OCI-LY7 (cell line): Measurements from ENCODE around the gene SPG7. TPM values are rescaled to one million over a fixed set of nuclear protein-coding genes. Genes with fewer than 3 reads are reported as not detected.

Experiments
- BruUV-seq: library from RNA; stranded (reverse); fragments of 400-500 nt; replicated peaks from 2 replicates; lab custom pipeline; 2021; lab: Mats Ljungman, UMichigan
- CTCF ChIA-PET: fragments of 300-600 bp; sonication (Branson Sonifier 250); formaldehyde crosslinking; loops from one replicate; lab custom pipeline; 2022; ENCODE audit warnings: antibody characterized with exemption; ENCODE audit not compliant: unreplicated experiment; lab: Charles Lee
- POLR2A ChIA-PET: fragments of 300-600 bp; sonication (Branson Sonifier 250); formaldehyde crosslinking; loops from one replicate; lab custom pipeline; 2022; ENCODE audit warnings: antibody characterized with exemption; lab: Charles Lee
- DNase-seq: peaks from one replicate; pipeline ENCODE4 v3.0.0-alpha.2; 2015; ENCODE audit warnings: low spot score
- H2AFZ ChIP-seq: fragments of 200-600 bp; sonication (generic), shearing (Covaris generic); 2 replicates; pipeline ENCODE4 v1.6.1; 2014; ENCODE audit warnings: mild to moderate bottlenecking, antibody characterized with exemption, low read length, moderate library complexity
- H3K27ac ChIP-seq: fragments of 200-600 bp; sonication (generic); 2 replicates; pipeline ENCODE4 v1.5.1; 2014; ENCODE audit warnings: mixed run types, low read depth, mild to moderate bottlenecking, moderate library complexity, low read length, inconsistent platforms; ENCODE audit not compliant: poor library complexity, severe bottlenecking
- H3K36me3 ChIP-seq: fragments of 200-600 bp; sonication (generic); 2 replicates; pipeline ENCODE4 v1.6.1; 2014; ENCODE audit warnings: mild to moderate bottlenecking, antibody characterized with exemption, low read length, moderate library complexity, mixed read lengths; ENCODE audit not compliant: insufficient read depth
- H3K4me1 ChIP-seq: fragments of 200-600 bp; sonication (generic); 2 replicates; pipeline ENCODE4 v1.5.1; 2014; ENCODE audit warnings: mild to moderate bottlenecking, low read length; ENCODE audit not compliant: insufficient read depth, poor library complexity, severe bottlenecking
- H3K4me2 ChIP-seq: fragments of 200-600 bp; sonication (generic); 2 replicates; pipeline ENCODE4 v1.6.1; 2014; ENCODE audit warnings: mild to moderate bottlenecking, low read length
- H3K4me3 ChIP-seq: fragments of 200-600 bp; sonication (generic); 2 replicates; pipeline ENCODE4 v1.5.1; 2014; ENCODE audit warnings: mild to moderate bottlenecking, low read depth, low read length; ENCODE audit not compliant: poor library complexity, severe bottlenecking
- H3K79me2 ChIP-seq: fragments of 200-600 bp; sonication (generic); 2 replicates; pipeline ENCODE4 v1.6.1; 2016; ENCODE audit warnings: low read depth, mild to moderate bottlenecking, low read length, moderate library complexity, mixed read lengths; ENCODE audit not compliant: insufficient read depth
- H3K9me2 ChIP-seq: fragments of 200-600 bp; sonication (generic); 2 replicates; pipeline ENCODE4 v1.6.1; 2016; ENCODE audit warnings: mild to moderate bottlenecking, low read length, mixed read lengths; ENCODE audit not compliant: insufficient read depth
- H3K9me3 ChIP-seq: fragments of 200-600 bp; sonication (generic); 2 replicates; pipeline ENCODE4 v1.6.1; 2014; ENCODE audit warnings: mild to moderate bottlenecking, mixed run types, low read length, mixed read lengths
- H4K20me1 ChIP-seq: fragments of 200-600 bp; sonication (generic); 2 replicates; pipeline ENCODE4 v1.6.1; 2014; ENCODE audit warnings: mild to moderate bottlenecking, antibody characterized with exemption, low read length, moderate library complexity, mixed read lengths; ENCODE audit not compliant: insufficient read depth
- EZH2phosphoT487 ChIP-seq: fragments of 200-600 bp; sonication (generic); IDR thresholded peaks from 2 replicates; pipeline ENCODE4 v1.6.1; 2018; ENCODE audit warnings: low read depth, borderline replicate concordance, mild to moderate bottlenecking, mixed run types, antibody characterized with exemption, low read length, moderate library complexity, mixed read lengths
- intact Hi-C: fragments of 100-400 bp; cut with micrococcal nuclease; formaldehyde crosslinking; loops from one replicate; pipeline ENCODE4 v1.10.0; 2022; ENCODE audit not compliant: unreplicated experiment
- total RNA-seq, 2 experiments: library from RNA; depleted of rRNA in 1 of 2; stranded (reverse); fragments of >200 nt in 1 of 2; shearing (Covaris generic) in 1 of 2; gene quantifications; 2 replicates each; pipeline ENCODE4 v1.2.3, GENCODE V29; 2014 to 2022
- TF ChIP-seq, protein P1 (sequence below): fragments of 200-600 bp; sonication (generic); conservative IDR thresholded peaks from 2 replicates; pipeline ENCODE4 v1.5.1; 2014; ENCODE audit warnings: mild to moderate bottlenecking, antibody characterized with exemption, low read length, moderate library complexity, mixed read lengths

SPG7 gene
- total RNA-seq, 2 experiments from 2014 or later, result 92.7 to 121 TPM

DNA sequence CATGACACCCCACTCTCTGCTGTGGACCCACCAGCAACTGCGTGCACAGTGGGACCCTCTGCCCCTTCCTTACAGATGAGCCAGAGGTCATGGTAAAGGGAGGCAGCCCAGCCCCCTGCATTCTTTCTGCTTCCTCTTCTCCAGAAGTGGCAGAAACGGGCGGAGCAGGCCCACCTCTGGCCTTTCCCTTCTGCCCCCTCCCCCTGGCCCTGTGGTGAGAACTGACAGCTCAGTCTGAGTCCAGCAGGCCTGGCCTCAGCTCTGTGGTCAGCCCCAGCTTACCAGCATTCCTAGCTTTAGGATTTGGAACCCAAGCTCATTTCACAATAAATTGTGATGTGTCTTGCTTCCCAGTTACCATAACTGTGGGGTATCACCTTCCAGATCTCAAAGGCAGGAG, 13.1 kb upstream of the SPG7 start:
- peaks cover 5% of the 10 kb centered on the region; the same call in 1 of the 2 replicates for H4K20me1 ChIP-seq
- H3K4me1 ChIP-seq, result peaks cover 13% of the 10 kb centered on the region
- no peak overlapping the region for H3K27ac ChIP-seq
- POLR2A ChIA-PET, result interaction anchor here (0.7 kb wide), 1 partner anchor 121 kb away, joined by 3 read pairs; no protein-coding TSS in a partner anchor
- H3K79me2 ChIP-seq, result peaks cover 16% of the 10 kb centered on the region; the same call in 1 of the 2 replicates
- BruUV-seq, result no TSS peak
- H2AFZ ChIP-seq, result no peak overlapping the region
- CTCF ChIA-PET, result no interaction called here
- no peaks in the 10 kb centered on the region for H3K9me2 ChIP-seq
- H3K4me2 ChIP-seq, result no peak overlapping the region
- TF ChIP-seq, protein P1, sequence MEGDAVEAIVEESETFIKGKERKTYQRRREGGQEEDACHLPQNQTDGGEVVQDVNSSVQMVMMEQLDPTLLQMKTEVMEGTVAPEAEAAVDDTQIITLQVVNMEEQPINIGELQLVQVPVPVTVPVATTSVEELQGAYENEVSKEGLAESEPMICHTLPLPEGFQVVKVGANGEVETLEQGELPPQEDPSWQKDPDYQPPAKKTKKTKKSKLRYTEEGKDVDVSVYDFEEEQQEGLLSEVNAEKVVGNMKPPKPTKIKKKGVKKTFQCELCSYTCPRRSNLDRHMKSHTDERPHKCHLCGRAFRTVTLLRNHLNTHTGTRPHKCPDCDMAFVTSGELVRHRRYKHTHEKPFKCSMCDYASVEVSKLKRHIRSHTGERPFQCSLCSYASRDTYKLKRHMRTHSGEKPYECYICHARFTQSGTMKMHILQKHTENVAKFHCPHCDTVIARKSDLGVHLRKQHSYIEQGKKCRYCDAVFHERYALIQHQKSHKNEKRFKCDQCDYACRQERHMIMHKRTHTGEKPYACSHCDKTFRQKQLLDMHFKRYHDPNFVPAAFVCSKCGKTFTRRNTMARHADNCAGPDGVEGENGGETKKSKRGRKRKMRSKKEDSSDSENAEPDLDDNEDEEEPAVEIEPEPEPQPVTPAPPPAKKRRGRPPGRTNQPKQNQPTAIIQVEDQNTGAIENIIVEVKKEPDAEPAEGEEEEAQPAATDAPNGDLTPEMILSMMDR, result no peak
- no peak for TF ChIP-seq EZH2phosphoT487
- H3K9me3 ChIP-seq, result no peaks in the 10 kb centered on the region
- no peak for DNase-seq
- intact Hi-C loops, result no loop called here
- no peaks in the 10 kb centered on the region for H3K36me3 ChIP-seq
- no peak overlapping the region for H3K4me3 ChIP-seq

DNA sequence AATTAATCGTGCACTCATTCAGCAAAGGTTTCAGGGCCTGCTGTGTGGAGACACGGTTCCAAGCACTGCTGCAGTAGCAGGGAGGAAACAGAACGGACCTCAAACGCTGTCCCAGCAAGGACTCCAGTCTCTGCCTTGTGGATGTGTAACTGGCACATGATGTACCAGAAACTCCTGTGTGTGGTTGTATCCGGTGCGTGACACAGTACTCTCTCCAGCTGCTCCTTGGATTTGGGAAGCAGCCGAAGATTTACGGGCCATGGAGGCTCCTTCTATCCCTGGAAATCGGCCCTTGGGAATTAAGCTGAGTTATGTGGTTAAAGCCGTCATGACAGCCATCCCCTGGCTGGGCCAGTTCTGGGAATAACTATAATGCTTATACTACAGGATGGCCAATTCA, 9.4 kb upstream of the SPG7 start:
- no peak overlapping the region for H3K4me2 ChIP-seq
- no peaks in the 10 kb centered on the region for H3K4me1 ChIP-seq
- TF ChIP-seq, protein P1, result no peak
- TF ChIP-seq EZH2phosphoT487, result no peak
- H3K9me3 ChIP-seq, result no peaks in the 10 kb centered on the region
- H3K9me2 ChIP-seq, result no peaks in the 10 kb centered on the region
- CTCF ChIA-PET, result interaction anchor here (0.6 kb wide), 1 partner anchor 8 kb away, joined by 5 read pairs; no protein-coding TSS in a partner anchor
- no peaks in the 10 kb centered on the region for H4K20me1 ChIP-seq
- no peaks in the 10 kb centered on the region for H3K79me2 ChIP-seq
- POLR2A ChIA-PET, result no interaction called here
- no peak overlapping the region for H3K27ac ChIP-seq
- no TSS peak for BruUV-seq
- intact Hi-C loops, result no loop called here
- no peaks in the 10 kb centered on the region for H3K36me3 ChIP-seq
- no peak for DNase-seq
- H2AFZ ChIP-seq, result no peak overlapping the region
- H3K4me3 ChIP-seq, result no peak overlapping the region

DNA sequence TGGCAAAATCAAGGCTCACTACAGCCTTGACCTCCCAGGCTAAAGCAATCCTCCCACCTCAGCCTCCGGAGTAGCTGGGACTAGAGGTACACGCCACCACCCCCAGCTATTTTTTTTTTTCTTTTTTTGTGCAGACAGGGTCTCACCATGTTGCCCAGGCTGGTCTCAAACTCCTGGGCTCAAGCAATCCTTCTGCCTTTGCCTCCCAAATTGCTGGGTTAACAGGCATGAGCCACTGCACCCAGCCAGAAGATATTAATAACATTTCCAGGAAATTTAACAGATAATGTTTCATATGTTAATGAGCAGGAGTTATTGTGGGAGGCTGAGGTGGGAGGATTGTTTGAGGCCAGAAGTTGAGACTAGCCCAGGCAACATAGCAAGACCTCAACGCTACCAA, 8.4 kb upstream of the SPG7 start:
- TF ChIP-seq, protein P1, result no peak
- no peak for TF ChIP-seq EZH2phosphoT487
- CTCF ChIA-PET, result no interaction called here
- H3K36me3 ChIP-seq, result no peaks in the 10 kb centered on the region
- no peaks in the 10 kb centered on the region for H3K9me2 ChIP-seq
- no TSS peak for BruUV-seq
- no peaks in the 10 kb centered on the region for H4K20me1 ChIP-seq
- H2AFZ ChIP-seq, result no peak overlapping the region
- no peak overlapping the region for H3K27ac ChIP-seq
- no peak overlapping the region for H3K4me3 ChIP-seq
- peaks cover 4% of the 10 kb centered on the region for H3K4me1 ChIP-seq
- intact Hi-C loops, result no loop called here
- POLR2A ChIA-PET, result no interaction called here
- H3K79me2 ChIP-seq, result no peaks in the 10 kb centered on the region
- H3K9me3 ChIP-seq, result no peaks in the 10 kb centered on the region
- no peak for DNase-seq
- H3K4me2 ChIP-seq, result no peak overlapping the region
